H1 (cell line): Measurements from ENCODE around the gene MRPS34. TPM values are rescaled to one million over a fixed set of nuclear protein-coding genes. Genes with fewer than 3 reads are reported as not detected.

ENCODE experiments used
- CBX8 ChIP-seq: fragments of 300-800, 300-1000 bp; sonication (generic); IDR thresholded peaks from 2 replicates; pipeline ENCODE4 v1.7.1; 2016; ENCODE audit warnings: low read depth, low read length, borderline replicate concordance
- EZH2 ChIP-seq: fragments of 200-600 bp; sonication (generic); IDR thresholded peaks from 2 replicates; pipeline ENCODE4 v1.7.1; 2012; ENCODE audit warnings: low read depth, mild to moderate bottlenecking, moderate library complexity, low read length, inconsistent platforms; ENCODE audit not compliant: severe bottlenecking
- KDM1A ChIP-seq: fragments of 200-600, 300-600 bp; sonication (generic); IDR thresholded peaks from 2 replicates; pipeline ENCODE4 v1.7.1; 2016; ENCODE audit warnings: mild to moderate bottlenecking, low read length, borderline replicate concordance
- SAP30 ChIP-seq: fragments of 300-600 bp; sonication (generic); IDR thresholded peaks from 2 replicates; pipeline ENCODE4 v1.7.1; 2012; ENCODE audit warnings: low read length, moderate library complexity, mild to moderate bottlenecking, inconsistent platforms; ENCODE audit not compliant: insufficient read depth, insufficient replicate concordance
- TEAD4 ChIP-seq: IDR thresholded peaks from 2 replicates; pipeline ENCODE4 v1.6.1; 2012; ENCODE audit warnings: low read depth, low read length, inconsistent platforms, mixed read lengths
- polyA plus RNA-seq, 7 experiments: library from polyadenylated mRNA; depleted of rRNA in 3 of 7; stranded (reverse) in 5 of 7; unstranded in 2 of 7; fragments of >200 nt in 5 of 7; fragments of 200-250 nt in 2 of 7; gene quantifications; 1 replicate in 5 of 7; 2 replicates in 1 of 7; 4 replicates in 1 of 7; pipeline versions ENCODE4 v1.2.1 to v1.2.3, GENCODE V29; 2011 to 2013; ENCODE audit warnings: missing spikeins in 2 of 7, mixed read lengths in 2 of 7
- total RNA-seq: library from RNA; stranded (reverse); fragmentation: NEBNext Ultra II Directional; extraction: Animal tissue kit (Norgen Biotek cat#: 25700); gene quantifications from 2 replicates; pipeline ENCODE4 v1.2.1, GENCODE V29; 2021

Gene MRPS34
- total and polyA plus RNA-seq, 2 of the 8 experiments (the other 6 are each of a cell fraction or from before 2014, with no cell fraction given), result 168 to 252 TPM

DNA sequence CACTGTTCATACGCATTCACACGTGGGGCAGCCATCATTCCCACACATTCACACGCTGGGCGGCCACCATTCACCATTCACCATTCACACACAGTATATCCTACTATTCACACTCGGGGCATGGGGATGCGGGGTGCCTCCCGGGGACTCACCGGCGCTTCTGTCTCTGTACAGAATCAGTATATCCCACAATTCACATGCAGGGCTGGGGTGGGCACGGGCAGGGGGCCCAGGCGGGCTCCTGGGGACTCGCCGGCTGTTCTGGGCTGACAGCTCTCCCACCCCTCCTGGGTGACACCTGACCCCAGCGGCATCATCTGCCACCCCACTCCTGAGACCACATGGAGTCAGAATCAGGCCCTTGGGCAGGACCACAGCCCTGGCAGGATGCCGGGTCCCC lies 11.2 kb downstream of the MRPS34 start (continued):
- no peak for TF ChIP-seq EZH2
- TF ChIP-seq TEAD4, result no peak
- TF ChIP-seq KDM1A, result no peak
- TF ChIP-seq CBX8, result no peak
- no peak for TF ChIP-seq SAP30
